HEK293 (cell line): Measurements from ENCODE around the gene SPTLC2.
A peak's percentile ranks its signal among the peaks of the same experiment; 100 is the strongest.

Experiments
- FEZF1 ChIP-seq: fragments of 450-650 bp; formaldehyde crosslinking; IDR thresholded peaks from 2 replicates; pipeline ENCODE4 v1.5.1; 2016; ENCODE audit warnings: missing biosample characterization, missing genetic modification characterization
- GLI4 ChIP-seq: fragments of 450-650 bp; formaldehyde crosslinking; IDR thresholded peaks from 2 replicates; pipeline ENCODE4 v1.5.1; 2016; ENCODE audit warnings: missing biosample characterization, missing genetic modification characterization
- GLIS1 ChIP-seq: fragments of 450-650 bp; formaldehyde crosslinking; IDR thresholded peaks from 2 replicates; pipeline ENCODE4 v1.5.1; 2016; ENCODE audit warnings: missing biosample characterization, missing genetic modification characterization
- KLF16 ChIP-seq: fragments of 450-650 bp; formaldehyde crosslinking; IDR thresholded peaks from 2 replicates; pipeline ENCODE4 v1.5.1; 2017; ENCODE audit warnings: missing biosample characterization, missing genetic modification characterization
- KLF7 ChIP-seq: fragments of 450-650 bp; formaldehyde crosslinking; IDR thresholded peaks from 2 replicates; pipeline ENCODE4 v1.5.1; 2016; ENCODE audit warnings: missing biosample characterization, missing genetic modification characterization, borderline replicate concordance
- KLF8 ChIP-seq: fragments of 450-650 bp; formaldehyde crosslinking; IDR thresholded peaks from 2 replicates; pipeline ENCODE4 v1.5.1; 2016; ENCODE audit warnings: missing biosample characterization, missing genetic modification characterization
- SCRT1 ChIP-seq: fragments of 450-650 bp; formaldehyde crosslinking; IDR thresholded peaks from 2 replicates; pipeline ENCODE4 v1.5.1; 2016; ENCODE audit warnings: missing biosample characterization, missing genetic modification characterization, borderline replicate concordance
- YY2 ChIP-seq: fragments of 450-650 bp; formaldehyde crosslinking; IDR thresholded peaks from 2 replicates; pipeline ENCODE4 v1.5.1; 2016; ENCODE audit warnings: missing biosample characterization, missing genetic modification characterization
- ZBTB7A ChIP-seq: fragments of 450-650 bp; formaldehyde crosslinking; IDR thresholded peaks from 2 replicates; pipeline ENCODE4 v1.5.1; 2016; ENCODE audit warnings: low read depth, missing biosample characterization, missing genetic modification characterization
- ZEB2 ChIP-seq: fragments of 450-650 bp; formaldehyde crosslinking; IDR thresholded peaks from 2 replicates; pipeline ENCODE4 v1.5.1; 2016; ENCODE audit warnings: missing biosample characterization, missing genetic modification characterization
- ZFHX2 ChIP-seq: fragments of 450-650 bp; formaldehyde crosslinking; conservative IDR thresholded peaks from 2 replicates; pipeline ENCODE4 v1.5.1; 2016; ENCODE audit warnings: missing biosample characterization, missing genetic modification characterization
- ZNF138 ChIP-seq: fragments of 450-650 bp; formaldehyde crosslinking; IDR thresholded peaks from 2 replicates; pipeline ENCODE4 v1.5.1; 2016; ENCODE audit warnings: missing biosample characterization, missing genetic modification characterization, borderline replicate concordance
- ZNF175 ChIP-seq: fragments of 450-650 bp; formaldehyde crosslinking; IDR thresholded peaks from 2 replicates; pipeline ENCODE4 v1.5.1; 2016; ENCODE audit warnings: missing biosample characterization, missing genetic modification characterization
- ZNF274 ChIP-seq, 2 experiments: fragments of 200-500 bp in 1 of 2; fragments of 450-650 bp in 1 of 2; sonication (Bioruptor generic) in 1 of 2; formaldehyde crosslinking in 1 of 2; IDR thresholded peaks; 2 replicates each; pipeline versions ENCODE4 v1.5.1 to v1.6.1; 2014 to 2016; ENCODE audit warnings: borderline replicate concordance in 1 of 2, inconsistent platforms in 1 of 2, low read length in 1 of 2, missing biosample characterization in 1 of 2, missing genetic modification characterization in 1 of 2
- ZNF292 ChIP-seq: fragments of 450-650 bp; formaldehyde crosslinking; IDR thresholded peaks from 2 replicates; pipeline ENCODE4 v1.5.1; 2016; ENCODE audit warnings: low read depth, missing biosample characterization, missing genetic modification characterization, borderline replicate concordance
- ZNF366 ChIP-seq: fragments of 450-650 bp; formaldehyde crosslinking; conservative IDR thresholded peaks from 2 replicates; pipeline ENCODE4 v1.5.1; 2016; ENCODE audit warnings: missing biosample characterization, missing genetic modification characterization
- ZNF394 ChIP-seq: fragments of 450-650 bp; formaldehyde crosslinking; IDR thresholded peaks from 2 replicates; pipeline ENCODE4 v1.5.1; 2016; ENCODE audit warnings: missing biosample characterization, missing genetic modification characterization, mild to moderate bottlenecking, moderate library complexity, borderline replicate concordance
- ZNF423 ChIP-seq: fragments of 450-650 bp; formaldehyde crosslinking; IDR thresholded peaks from 2 replicates; pipeline ENCODE4 v1.5.1; 2016; ENCODE audit warnings: missing biosample characterization, missing genetic modification characterization
- ZNF48 ChIP-seq: fragments of 450-650 bp; formaldehyde crosslinking; IDR thresholded peaks from 2 replicates; pipeline ENCODE4 v1.5.1; 2016; ENCODE audit warnings: missing biosample characterization, missing genetic modification characterization
- ZNF501 ChIP-seq: fragments of 450-650 bp; formaldehyde crosslinking; IDR thresholded peaks from 2 replicates; pipeline ENCODE4 v1.5.1; 2016; ENCODE audit warnings: missing biosample characterization, missing genetic modification characterization
- ZNF529 ChIP-seq: fragments of 450-650 bp; formaldehyde crosslinking; IDR thresholded peaks from 2 replicates; pipeline ENCODE4 v1.5.1; 2017; ENCODE audit warnings: missing genetic modification characterization, missing biosample characterization; ENCODE audit not compliant: insufficient replicate concordance
- ZNF530 ChIP-seq: fragments of 450-650 bp; formaldehyde crosslinking; IDR thresholded peaks from 2 replicates; pipeline ENCODE4 v1.5.1; 2016; ENCODE audit warnings: low read depth, missing biosample characterization, missing genetic modification characterization
- ZNF555 ChIP-seq: fragments of 450-650 bp; formaldehyde crosslinking; conservative IDR thresholded peaks from 2 replicates; pipeline ENCODE4 v1.5.1; 2017; ENCODE audit warnings: missing biosample characterization, mild to moderate bottlenecking, missing genetic modification characterization, inconsistent platforms
- ZNF558 ChIP-seq: fragments of 450-650 bp; formaldehyde crosslinking; IDR thresholded peaks from 2 replicates; pipeline ENCODE4 v1.5.1; 2016; ENCODE audit warnings: missing biosample characterization, missing genetic modification characterization
- ZNF561 ChIP-seq: fragments of 450-650 bp; IDR thresholded peaks from 2 replicates; pipeline ENCODE4 v1.5.1; 2018; ENCODE audit warnings: missing biosample characterization, missing genetic modification characterization, borderline replicate concordance
- ZNF600 ChIP-seq: fragments of 450-650 bp; formaldehyde crosslinking; IDR thresholded peaks from 2 replicates; pipeline ENCODE4 v1.5.1; 2016; ENCODE audit warnings: missing biosample characterization, missing genetic modification characterization
- ZNF623 ChIP-seq: fragments of 450-650 bp; formaldehyde crosslinking; IDR thresholded peaks from 2 replicates; pipeline ENCODE4 v1.5.1; 2016; ENCODE audit warnings: missing biosample characterization, missing genetic modification characterization
- ZNF660 ChIP-seq: fragments of 450-650 bp; IDR thresholded peaks from 2 replicates; pipeline ENCODE4 v1.5.1; 2018; ENCODE audit warnings: missing biosample characterization, mild to moderate bottlenecking, missing genetic modification characterization
- ZNF677 ChIP-seq: fragments of 450-650 bp; IDR thresholded peaks from 2 replicates; pipeline ENCODE4 v1.5.0; 2018; ENCODE audit warnings: missing biosample characterization, mild to moderate bottlenecking, missing genetic modification characterization, moderate library complexity
- ZNF843 ChIP-seq: fragments of 450-650 bp; formaldehyde crosslinking; IDR thresholded peaks from 2 replicates; pipeline ENCODE4 v1.5.1; 2016; ENCODE audit warnings: missing biosample characterization, missing genetic modification characterization
- TF ChIP-seq, protein P1 (sequence below): fragments of 450-650 bp; formaldehyde crosslinking; IDR thresholded peaks from 2 replicates; pipeline ENCODE4 v1.5.1; 2016; ENCODE audit warnings: missing biosample characterization, missing genetic modification characterization
- TF ChIP-seq, protein P2 (sequence below): fragments of 450-650 bp; formaldehyde crosslinking; IDR thresholded peaks from 2 replicates; pipeline ENCODE4 v1.5.1; 2016; ENCODE audit warnings: missing biosample characterization, missing genetic modification characterization
- TF ChIP-seq, protein P3 (sequence below): fragments of 450-650 bp; formaldehyde crosslinking; IDR thresholded peaks from 2 replicates; pipeline ENCODE4 v1.5.1; 2016; ENCODE audit warnings: missing biosample characterization, missing genetic modification characterization
- TF ChIP-seq, protein P4 (sequence below): fragments of 450-650 bp; formaldehyde crosslinking; IDR thresholded peaks from 2 replicates; pipeline ENCODE4 v1.5.1; 2017; ENCODE audit warnings: missing biosample characterization, missing genetic modification characterization

The SPTLC2 gene

DNA sequence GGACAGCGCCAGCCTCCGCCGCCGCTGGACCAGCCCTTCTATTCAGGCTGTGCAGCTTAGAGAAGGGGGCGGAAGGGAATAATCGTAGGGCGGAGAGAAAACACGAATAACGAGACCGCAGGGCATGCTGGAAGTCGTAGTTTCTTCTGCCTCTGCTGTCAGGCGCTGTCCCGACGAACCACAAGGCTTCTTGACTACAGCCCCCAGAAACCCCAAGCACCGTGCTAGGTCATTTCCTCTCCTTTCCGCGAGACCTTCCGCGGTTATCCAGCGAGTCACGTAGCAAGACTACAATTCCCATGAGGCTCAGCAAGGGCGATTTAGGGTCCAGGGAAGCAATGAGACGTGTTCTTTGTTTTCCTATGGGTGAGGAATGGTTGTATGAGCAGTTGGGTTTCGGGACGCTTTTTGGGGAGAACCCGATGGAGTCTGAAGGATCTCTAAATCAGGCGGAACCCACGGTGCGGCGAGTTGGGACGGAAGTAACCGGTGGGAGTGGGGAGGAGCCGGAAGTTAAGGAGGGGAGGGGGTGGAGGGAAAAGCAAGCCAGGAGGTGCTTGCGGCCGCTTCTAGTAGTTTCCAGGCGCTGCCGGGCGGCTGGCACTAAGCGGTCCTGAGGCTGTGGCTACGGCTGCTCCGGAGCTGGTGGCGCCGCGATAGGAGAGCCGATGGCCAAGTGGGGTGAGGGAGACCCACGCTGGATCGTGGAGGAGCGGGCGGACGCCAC is 158.8 kb downstream of the SPTLC2 start, which contains the start of the genes AHSA1 and VIPAS39 (continued):
- TF ChIP-seq ZNF274 (IDR thresholded peaks at IDR 0.05; ENCODE audit: low read length) (no peak), ZNF274 (tag by site-specific recombination; IDR thresholded peaks at IDR 0.05; ENCODE audit: borderline replicate concordance) (no peak), ZNF48 (no peak), GLI4 (tag by site-specific recombination) (no peak; the same call in 1 of the 2 replicates), FEZF1 (tag by site-specific recombination) (no peak), ZFHX2 (tag by site-specific recombination) (peak; percentile 64), ZNF366 (peak; percentile 70), KLF16 (tag by site-specific recombination) (peak; percentile 31), ZNF292 (tag by site-specific recombination) (no peak), ZNF623 (tag by site-specific recombination) (no peak), ZNF677 (no peak), SCRT1 (tag by site-specific recombination) (no peak), ZNF660 (peak; percentile 27), ZEB2 (tag by site-specific recombination) (peak; percentile 65; the same call in 1 of the 2 replicates), KLF8 (tag by site-specific recombination) (peak; percentile 93), KLF7 (tag by site-specific recombination) (peak; percentile 83), ZNF561 (no peak), ZNF843 (0 out of 2 replicates have a peak, but pooled peaks have one; percentile 25), ZNF138 (tag by site-specific recombination) (no peak), ZNF529 (tag by site-specific recombination) (no peak), ZNF600 (0 out of 2 replicates have a peak, but pooled peaks have one; percentile 6), GLIS1 (tag by site-specific recombination) (peak; percentile 64), ZNF175 (no peak), ZNF555 (no peak), ZNF394 (tag by site-specific recombination) (no peak; the same call in 1 of the 2 replicates), ZBTB7A (tag by site-specific recombination) (peak; percentile 14; the same call in 1 of the 2 replicates), YY2 (tag by site-specific recombination) (0 out of 2 replicates have a peak, but pooled peaks have one; percentile 19), ZNF558 (tag by site-specific recombination) (no peak), ZNF530 (tag by site-specific recombination) (no peak), ZNF501 (tag by site-specific recombination) (peak; percentile 66; the same call in 1 of the 2 replicates), ZNF423 (tag by site-specific recombination) (no peak)
- TF ChIP-seq, protein P1, sequence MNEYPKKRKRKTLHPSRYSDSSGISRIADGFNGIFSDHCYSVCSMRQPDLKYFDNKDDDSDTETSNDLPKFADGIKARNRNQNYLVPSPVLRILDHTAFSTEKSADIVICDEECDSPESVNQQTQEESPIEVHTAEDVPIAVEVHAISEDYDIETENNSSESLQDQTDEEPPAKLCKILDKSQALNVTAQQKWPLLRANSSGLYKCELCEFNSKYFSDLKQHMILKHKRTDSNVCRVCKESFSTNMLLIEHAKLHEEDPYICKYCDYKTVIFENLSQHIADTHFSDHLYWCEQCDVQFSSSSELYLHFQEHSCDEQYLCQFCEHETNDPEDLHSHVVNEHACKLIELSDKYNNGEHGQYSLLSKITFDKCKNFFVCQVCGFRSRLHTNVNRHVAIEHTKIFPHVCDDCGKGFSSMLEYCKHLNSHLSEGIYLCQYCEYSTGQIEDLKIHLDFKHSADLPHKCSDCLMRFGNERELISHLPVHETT (tag by site-specific recombination) = no peak; the same call in 1 of the 2 replicates
- TF ChIP-seq, protein P2, sequence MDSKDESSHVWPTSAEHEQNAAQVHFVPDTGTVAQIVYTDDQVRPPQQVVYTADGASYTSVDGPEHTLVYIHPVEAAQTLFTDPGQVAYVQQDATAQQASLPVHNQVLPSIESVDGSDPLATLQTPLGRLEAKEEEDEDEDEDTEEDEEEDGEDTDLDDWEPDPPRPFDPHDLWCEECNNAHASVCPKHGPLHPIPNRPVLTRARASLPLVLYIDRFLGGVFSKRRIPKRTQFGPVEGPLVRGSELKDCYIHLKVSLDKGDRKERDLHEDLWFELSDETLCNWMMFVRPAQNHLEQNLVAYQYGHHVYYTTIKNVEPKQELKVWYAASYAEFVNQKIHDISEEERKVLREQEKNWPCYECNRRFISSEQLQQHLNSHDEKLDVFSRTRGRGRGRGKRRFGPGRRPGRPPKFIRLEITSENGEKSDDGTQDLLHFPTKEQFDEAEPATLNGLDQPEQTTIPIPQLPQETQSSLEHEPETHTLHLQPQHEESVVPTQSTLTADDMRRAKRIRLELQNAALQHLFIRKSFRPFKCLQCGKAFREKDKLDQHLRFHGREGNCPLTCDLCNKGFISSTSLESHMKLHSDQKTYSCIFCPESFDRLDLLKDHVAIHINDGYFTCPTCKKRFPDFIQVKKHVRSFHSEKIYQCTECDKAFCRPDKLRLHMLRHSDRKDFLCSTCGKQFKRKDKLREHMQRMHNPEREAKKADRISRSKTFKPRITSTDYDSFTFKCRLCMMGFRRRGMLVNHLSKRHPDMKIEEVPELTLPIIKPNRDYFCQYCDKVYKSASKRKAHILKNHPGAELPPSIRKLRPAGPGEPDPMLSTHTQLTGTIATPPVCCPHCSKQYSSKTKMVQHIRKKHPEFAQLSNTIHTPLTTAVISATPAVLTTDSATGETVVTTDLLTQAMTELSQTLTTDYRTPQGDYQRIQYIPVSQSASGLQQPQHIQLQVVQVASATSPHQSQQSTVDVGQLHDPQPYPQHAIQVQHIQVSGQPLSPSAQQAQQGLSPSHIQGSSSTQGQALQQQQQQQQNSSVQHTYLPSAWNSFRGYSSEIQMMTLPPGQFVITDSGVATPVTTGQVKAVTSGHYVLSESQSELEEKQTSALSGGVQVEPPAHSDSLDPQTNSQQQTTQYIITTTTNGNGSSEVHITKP (tag by site-specific recombination) = peak; percentile 21; the same call in 1 of the 2 replicates
- TF ChIP-seq, protein P3, sequence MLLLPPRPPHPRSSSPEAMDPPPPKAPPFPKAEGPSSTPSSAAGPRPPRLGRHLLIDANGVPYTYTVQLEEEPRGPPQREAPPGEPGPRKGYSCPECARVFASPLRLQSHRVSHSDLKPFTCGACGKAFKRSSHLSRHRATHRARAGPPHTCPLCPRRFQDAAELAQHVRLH (tag by site-specific recombination) = peak; percentile 80
- TF ChIP-seq, protein P4, sequence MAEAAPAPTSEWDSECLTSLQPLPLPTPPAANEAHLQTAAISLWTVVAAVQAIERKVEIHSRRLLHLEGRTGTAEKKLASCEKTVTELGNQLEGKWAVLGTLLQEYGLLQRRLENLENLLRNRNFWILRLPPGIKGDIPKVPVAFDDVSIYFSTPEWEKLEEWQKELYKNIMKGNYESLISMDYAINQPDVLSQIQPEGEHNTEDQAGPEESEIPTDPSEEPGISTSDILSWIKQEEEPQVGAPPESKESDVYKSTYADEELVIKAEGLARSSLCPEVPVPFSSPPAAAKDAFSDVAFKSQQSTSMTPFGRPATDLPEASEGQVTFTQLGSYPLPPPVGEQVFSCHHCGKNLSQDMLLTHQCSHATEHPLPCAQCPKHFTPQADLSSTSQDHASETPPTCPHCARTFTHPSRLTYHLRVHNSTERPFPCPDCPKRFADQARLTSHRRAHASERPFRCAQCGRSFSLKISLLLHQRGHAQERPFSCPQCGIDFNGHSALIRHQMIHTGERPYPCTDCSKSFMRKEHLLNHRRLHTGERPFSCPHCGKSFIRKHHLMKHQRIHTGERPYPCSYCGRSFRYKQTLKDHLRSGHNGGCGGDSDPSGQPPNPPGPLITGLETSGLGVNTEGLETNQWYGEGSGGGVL (tag by site-specific recombination) = peak; percentile 47
